ENCODE data around the gene ST6GALNAC5. TPM values are rescaled to one million over a fixed set of nuclear protein-coding genes. Genes with fewer than 3 reads are reported as not detected.

The ST6GALNAC5 gene
- total and polyA plus RNA-seq, 9 donors: 1.2 to 3.4 (median 2.3) TPM

DNA sequence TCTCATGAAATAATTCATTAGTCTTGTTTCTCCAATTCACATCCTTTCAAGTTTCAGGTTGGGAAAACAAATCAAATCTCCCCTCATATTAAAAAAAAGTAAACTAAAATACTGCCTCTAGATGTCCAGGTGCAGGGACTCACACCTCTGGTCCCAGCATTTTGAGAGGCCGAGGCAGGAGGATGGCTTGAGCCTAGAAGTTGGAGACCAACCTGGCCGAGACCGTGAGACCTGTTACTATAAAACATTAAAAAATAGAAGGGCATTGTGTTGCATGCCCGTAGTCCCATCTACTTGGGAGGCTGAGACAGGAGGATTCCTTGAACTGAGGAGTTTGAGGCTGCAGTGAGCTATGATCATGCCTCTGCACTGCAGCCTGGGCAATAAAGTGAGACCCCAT, 61.9 kb downstream of the ST6GALNAC5 start:
- Histone ChIP-seq H3K27me3 (ENCODE audit: control insufficient read depth, insufficient read depth, low read length) (no peaks in the 10 kb centered on the region), H3K4me1 (ENCODE audit: control insufficient read depth, insufficient read depth, low read length) (no peaks in the 10 kb centered on the region), H3K4me3 (ENCODE audit: low read length) (no peak overlapping the region), H3K36me3 (ENCODE audit: control insufficient read depth, insufficient read depth, low read length) (no peaks in the 10 kb centered on the region), H3K9me3 (replicated peaks; ENCODE audit: control insufficient read depth, low read depth, low read length) (peaks cover 2% of the 10 kb centered on the region), H3K27ac (ENCODE audit: low read length) (no peak overlapping the region)
- WGBS (ENCODE audit: insufficient coverage): 100% methylated on average over 1 of the region's 4 CpGs
- no peak for DNase-seq

DNA sequence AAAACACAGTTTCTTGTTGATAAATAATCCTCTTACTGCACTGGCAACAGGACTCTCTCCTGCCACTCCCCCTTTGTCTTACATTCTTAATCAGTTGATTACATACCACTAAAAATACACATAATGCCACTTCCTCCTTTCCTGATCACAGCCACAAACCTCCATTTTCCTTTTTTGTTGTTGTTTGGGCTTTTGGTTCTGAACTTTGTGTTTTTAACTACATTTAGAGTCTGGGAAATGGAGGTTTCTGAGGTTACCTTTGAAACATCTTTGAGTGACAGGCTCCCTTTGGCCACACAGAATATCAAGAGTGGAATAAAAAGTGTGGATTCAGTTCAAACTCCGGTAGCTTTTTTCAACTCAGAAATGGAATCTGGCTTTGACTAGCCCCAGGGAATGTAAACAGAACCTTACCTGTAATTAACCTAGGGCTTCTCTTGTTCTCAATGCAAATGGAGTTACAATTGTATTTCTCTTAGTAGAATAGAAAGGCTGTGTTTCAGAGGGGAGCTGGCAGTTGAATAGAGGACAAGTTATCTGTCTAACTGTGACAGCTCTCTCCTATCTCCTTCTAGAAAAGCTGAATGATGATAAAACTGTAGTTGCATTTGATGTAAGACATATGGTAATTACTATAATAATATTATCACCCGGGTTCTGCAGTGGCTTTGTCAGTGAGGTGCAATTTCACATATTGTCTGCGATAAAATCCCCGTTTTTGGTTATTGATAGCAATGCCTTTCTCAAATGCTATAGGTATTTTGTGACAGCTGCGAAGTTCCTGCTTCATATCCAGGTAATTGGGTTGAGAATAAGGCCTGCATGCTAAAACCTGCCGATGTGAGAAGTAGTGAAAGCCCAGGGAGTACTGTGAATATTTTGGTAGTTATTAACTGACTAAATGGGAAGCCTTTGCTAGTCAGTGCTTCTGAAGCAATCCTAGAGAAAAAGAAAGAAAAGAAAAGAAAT, 66.9 kb downstream of the ST6GALNAC5 start:
- no peaks in the 10 kb centered on the region for H3K27me3 ChIP-seq (ENCODE audit: control insufficient read depth, insufficient read depth, low read length)
- H3K4me1 ChIP-seq (ENCODE audit: control insufficient read depth, insufficient read depth, low read length): no peaks in the 10 kb centered on the region
- DNase-seq: no peak
- no peak overlapping the region for H3K27ac ChIP-seq (ENCODE audit: low read length)
- H3K9me3 ChIP-seq (replicated peaks; ENCODE audit: control insufficient read depth, low read depth, low read length): peaks cover 2% of the 10 kb centered on the region
- H3K36me3 ChIP-seq (ENCODE audit: control insufficient read depth, insufficient read depth, low read length): no peaks in the 10 kb centered on the region
- no peak overlapping the region for H3K4me3 ChIP-seq (ENCODE audit: low read length)
- 85% methylated on average over 5 of the region's 6 CpGs for WGBS (ENCODE audit: insufficient coverage)

DNA sequence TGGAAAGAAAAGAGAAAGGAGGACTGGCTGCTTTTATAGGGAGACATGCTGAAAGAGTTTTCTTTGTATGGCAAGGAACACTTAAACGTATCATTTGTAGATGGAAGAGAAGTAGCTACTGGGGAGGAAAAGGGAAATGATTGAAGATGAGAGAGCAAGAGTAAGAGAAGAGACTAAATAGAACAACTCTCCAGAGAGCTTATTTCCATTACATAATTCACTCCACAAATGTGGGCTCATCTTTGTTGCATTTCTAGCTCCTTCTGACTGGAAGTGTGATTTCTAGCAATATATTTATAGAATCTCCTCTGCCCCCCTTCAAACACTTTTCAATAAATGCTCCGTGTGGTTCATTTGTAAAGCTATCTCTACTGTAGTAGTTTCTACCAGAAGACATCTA, 71.0 kb downstream of the ST6GALNAC5 start:
- no peaks in the 10 kb centered on the region for H3K9me3 ChIP-seq (replicated peaks; ENCODE audit: control insufficient read depth, low read depth, low read length)
- no CpG with 5 or more reads among the region's 2 CpGs for WGBS (ENCODE audit: insufficient coverage)
- no peaks in the 10 kb centered on the region for H3K27me3 ChIP-seq (ENCODE audit: control insufficient read depth, insufficient read depth, low read length)
- H3K27ac ChIP-seq (ENCODE audit: low read length): no peak overlapping the region
- no peaks in the 10 kb centered on the region for H3K4me1 ChIP-seq (ENCODE audit: control insufficient read depth, insufficient read depth, low read length)
- H3K4me3 ChIP-seq (ENCODE audit: low read length): no peak overlapping the region
- DNase-seq: peak; percentile 30
- no peaks in the 10 kb centered on the region for H3K36me3 ChIP-seq (ENCODE audit: control insufficient read depth, insufficient read depth, low read length)

DNA sequence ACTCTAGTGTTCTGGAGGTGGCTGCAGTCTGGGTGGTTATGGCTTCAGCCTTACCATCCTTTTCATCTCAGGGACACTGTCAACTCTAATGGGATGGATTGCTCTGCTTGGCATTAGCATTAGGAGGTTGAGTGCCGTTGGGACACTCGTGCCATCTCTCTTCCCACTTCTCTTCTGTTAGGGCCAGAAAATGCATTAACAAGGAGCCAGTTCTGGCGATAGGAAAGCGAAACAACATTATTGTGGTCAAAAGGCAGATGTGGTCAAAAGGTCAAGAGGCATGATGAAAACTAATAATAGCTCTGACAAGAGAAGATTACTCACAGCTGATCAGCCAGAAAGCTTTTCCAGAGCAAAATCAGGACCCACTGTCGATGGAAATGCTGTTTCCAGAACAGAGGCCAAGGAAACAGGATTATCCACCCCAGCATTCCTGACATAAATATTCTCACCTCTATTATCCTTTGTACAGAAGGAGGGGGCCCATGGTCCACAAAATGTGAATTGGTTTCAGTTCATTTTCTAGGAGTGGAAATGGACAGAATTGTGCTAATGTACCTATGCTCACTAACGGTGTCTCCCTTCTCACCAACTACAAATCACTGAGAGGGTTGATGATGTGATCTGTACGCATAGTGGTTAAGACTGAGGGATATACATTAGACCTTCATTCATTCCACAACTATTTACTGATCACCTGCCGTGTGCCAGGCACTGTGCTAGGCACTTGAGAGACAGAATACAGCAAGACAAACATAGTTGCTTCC, 72.0 kb downstream of the ST6GALNAC5 start:
- DNase-seq: peak; percentile 14
- Histone ChIP-seq H3K4me3 (ENCODE audit: low read length) (no peak overlapping the region), H3K27me3 (ENCODE audit: control insufficient read depth, insufficient read depth, low read length) (no peaks in the 10 kb centered on the region), H3K4me1 (ENCODE audit: control insufficient read depth, insufficient read depth, low read length) (no peaks in the 10 kb centered on the region), H3K36me3 (ENCODE audit: control insufficient read depth, insufficient read depth, low read length) (no peaks in the 10 kb centered on the region), H3K27ac (ENCODE audit: low read length) (no peak overlapping the region), H3K9me3 (replicated peaks; ENCODE audit: control insufficient read depth, low read depth, low read length) (no peaks in the 10 kb centered on the region)
- 28% methylated on average over 5 of the region's 8 CpGs for WGBS (ENCODE audit: insufficient coverage)

DNA sequence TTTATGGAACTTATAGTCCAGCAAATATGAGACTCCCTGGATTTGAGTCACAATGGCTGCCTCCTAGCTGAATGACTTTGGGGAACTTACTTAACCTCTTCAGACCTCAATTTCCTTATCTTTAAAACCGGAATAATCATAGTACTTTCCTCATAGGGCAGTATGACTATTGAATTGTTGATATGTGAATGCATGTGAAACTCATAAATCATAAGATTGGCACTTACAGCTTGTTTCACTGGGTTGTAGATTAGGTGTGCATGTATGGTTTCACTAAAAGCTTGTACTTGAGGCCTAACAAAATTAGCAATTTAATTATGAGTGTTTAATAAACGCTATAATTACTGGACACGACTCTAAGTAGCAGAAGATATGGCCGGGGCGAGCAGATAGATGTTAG, 72.5 kb downstream of the ST6GALNAC5 start:
- Histone ChIP-seq H3K27me3 (ENCODE audit: control insufficient read depth, insufficient read depth, low read length) (no peaks in the 10 kb centered on the region), H3K4me1 (ENCODE audit: control insufficient read depth, insufficient read depth, low read length) (no peaks in the 10 kb centered on the region), H3K9me3 (replicated peaks; ENCODE audit: control insufficient read depth, low read depth, low read length) (no peaks in the 10 kb centered on the region), H3K36me3 (ENCODE audit: control insufficient read depth, insufficient read depth, low read length) (no peaks in the 10 kb centered on the region), H3K27ac (ENCODE audit: low read length) (no peak overlapping the region), H3K4me3 (ENCODE audit: low read length) (no peak overlapping the region)
- DNase-seq: no peak
- WGBS (ENCODE audit: insufficient coverage): 100% methylated on average over 2 of the region's 5 CpGs

DNA sequence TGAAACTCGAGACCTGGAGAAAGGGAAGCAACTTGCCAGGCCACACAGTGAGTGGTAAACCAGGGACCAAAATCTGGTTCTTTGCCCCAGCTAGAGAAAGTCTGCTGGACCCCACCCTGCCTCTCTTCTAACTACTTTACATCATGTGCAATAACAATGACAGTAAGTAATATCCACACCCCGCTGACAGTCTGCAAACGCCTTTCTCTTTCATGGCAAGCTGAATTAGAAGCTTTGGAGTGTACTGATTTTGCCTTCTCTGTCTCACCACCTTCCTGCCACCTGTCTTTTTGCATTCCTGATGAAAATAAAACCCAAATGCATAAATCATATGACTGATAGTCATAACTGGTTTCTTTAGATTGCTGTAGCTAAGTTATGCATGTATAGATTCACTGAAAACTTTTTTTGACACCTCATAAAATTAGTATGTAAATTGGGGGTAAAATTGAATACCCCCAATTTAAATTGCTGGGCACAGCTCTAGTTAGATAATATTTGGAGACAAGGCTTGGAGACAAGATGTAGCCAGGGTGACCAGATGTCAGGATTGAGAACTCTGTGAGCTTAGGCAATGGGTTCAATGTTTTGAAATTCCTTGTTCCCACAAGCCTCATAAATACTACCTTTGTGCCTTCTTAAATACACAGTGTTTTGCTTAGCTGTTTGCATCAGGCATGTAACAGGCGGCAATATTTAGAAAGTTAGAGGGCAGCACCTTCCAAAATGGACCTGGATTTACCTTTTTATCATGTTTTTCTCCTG, 73.5 kb downstream of the ST6GALNAC5 start:
- 64% methylated on average over 2 of the region's 4 CpGs for WGBS (ENCODE audit: insufficient coverage)
- no peaks in the 10 kb centered on the region for H3K9me3 ChIP-seq (replicated peaks; ENCODE audit: control insufficient read depth, low read depth, low read length)
- H3K27ac ChIP-seq (ENCODE audit: low read length): no peak overlapping the region
- peak; percentile 16 for DNase-seq
- no peaks in the 10 kb centered on the region for H3K36me3 ChIP-seq (ENCODE audit: control insufficient read depth, insufficient read depth, low read length)
- H3K4me1 ChIP-seq (ENCODE audit: control insufficient read depth, insufficient read depth, low read length): no peaks in the 10 kb centered on the region
- no peaks in the 10 kb centered on the region for H3K27me3 ChIP-seq (ENCODE audit: control insufficient read depth, insufficient read depth, low read length)
- no peak overlapping the region for H3K4me3 ChIP-seq (ENCODE audit: low read length)

DNA sequence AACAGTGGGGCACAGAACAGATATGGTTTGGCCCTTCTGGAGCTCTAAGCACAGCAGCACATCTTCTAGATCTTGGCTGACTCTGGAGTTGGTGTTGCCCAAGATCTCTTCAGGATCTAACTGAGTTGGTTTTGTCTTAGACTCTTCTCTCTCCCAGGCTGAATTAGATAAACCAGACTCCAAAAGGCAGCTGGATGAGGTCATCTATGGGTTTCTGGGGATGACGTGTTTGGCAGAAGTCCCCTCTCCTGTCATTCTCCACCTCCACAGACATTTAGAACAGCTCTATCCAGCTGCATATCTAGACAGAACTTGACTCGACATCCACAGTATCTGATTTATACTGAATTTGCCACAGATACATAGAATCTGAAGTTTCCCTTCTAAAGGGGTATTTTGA, 75.3 kb downstream of the ST6GALNAC5 start:
- Histone ChIP-seq H3K4me1 (ENCODE audit: control insufficient read depth, insufficient read depth, low read length) (no peaks in the 10 kb centered on the region), H3K27ac (ENCODE audit: low read length) (no peak overlapping the region), H3K4me3 (ENCODE audit: low read length) (no peak overlapping the region), H3K36me3 (ENCODE audit: control insufficient read depth, insufficient read depth, low read length) (no peaks in the 10 kb centered on the region), H3K27me3 (ENCODE audit: control insufficient read depth, insufficient read depth, low read length) (no peaks in the 10 kb centered on the region), H3K9me3 (replicated peaks; ENCODE audit: control insufficient read depth, low read depth, low read length) (no peaks in the 10 kb centered on the region)
- no CpG with 5 or more reads among the region's 2 CpGs for WGBS (ENCODE audit: insufficient coverage)
- no peak for DNase-seq

DNA sequence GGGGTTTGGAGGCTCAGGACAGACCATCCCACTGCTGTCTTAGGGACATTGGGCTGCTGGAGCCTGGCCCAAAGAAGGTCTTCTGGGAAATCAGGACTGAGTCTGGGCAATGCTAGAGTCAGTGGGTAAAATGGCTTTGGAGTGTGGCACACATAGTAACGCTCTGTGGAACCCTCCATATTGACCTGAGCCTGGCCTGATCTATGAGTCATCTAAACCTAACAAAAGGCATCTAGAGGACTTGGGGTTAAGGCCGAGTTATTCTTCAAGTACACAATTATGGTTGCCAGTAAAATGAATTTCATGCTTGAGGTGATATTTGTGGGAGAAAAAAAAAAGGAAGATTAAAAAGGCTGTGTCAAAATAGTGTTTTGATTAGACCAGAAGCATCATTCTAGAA, 77.7 kb downstream of the ST6GALNAC5 start:
- Histone ChIP-seq H3K4me3 (ENCODE audit: low read length) (no peak overlapping the region), H3K27ac (ENCODE audit: low read length) (no peak overlapping the region), H3K9me3 (replicated peaks; ENCODE audit: control insufficient read depth, low read depth, low read length) (no peaks in the 10 kb centered on the region), H3K36me3 (ENCODE audit: control insufficient read depth, insufficient read depth, low read length) (no peaks in the 10 kb centered on the region), H3K4me1 (ENCODE audit: control insufficient read depth, insufficient read depth, low read length) (no peaks in the 10 kb centered on the region), H3K27me3 (ENCODE audit: control insufficient read depth, insufficient read depth, low read length) (no peaks in the 10 kb centered on the region)
- WGBS (ENCODE audit: insufficient coverage): no CpG with 5 or more reads among the region's 2 CpGs
- DNase-seq: no peak

DNA sequence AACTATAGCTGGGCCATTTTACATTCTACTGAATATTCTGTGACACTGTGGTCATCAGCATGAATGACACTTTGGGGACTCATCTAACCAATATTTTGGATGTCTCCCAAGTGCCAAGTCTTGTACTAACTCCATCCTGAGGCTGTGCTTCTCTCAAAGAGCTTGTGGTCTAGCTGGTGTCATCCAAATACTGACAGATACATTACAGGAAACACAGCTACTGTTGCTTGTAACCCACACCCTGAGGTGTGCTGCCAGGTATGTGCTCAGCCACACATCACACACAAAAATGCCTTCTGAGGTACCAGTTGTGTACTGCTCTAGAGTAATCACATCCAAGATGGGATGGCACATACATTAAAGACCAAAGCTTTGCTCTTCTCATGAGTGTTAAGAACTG, 81.6 kb downstream of the ST6GALNAC5 start:
- H3K36me3 ChIP-seq (ENCODE audit: control insufficient read depth, insufficient read depth, low read length): no peaks in the 10 kb centered on the region
- no peaks in the 10 kb centered on the region for H3K9me3 ChIP-seq (replicated peaks; ENCODE audit: control insufficient read depth, low read depth, low read length)
- H3K4me1 ChIP-seq (ENCODE audit: control insufficient read depth, insufficient read depth, low read length): no peaks in the 10 kb centered on the region
- H3K27ac ChIP-seq (ENCODE audit: low read length): no peak overlapping the region
- no peak overlapping the region for H3K4me3 ChIP-seq (ENCODE audit: low read length)
- no peak for DNase-seq
- no peaks in the 10 kb centered on the region for H3K27me3 ChIP-seq (ENCODE audit: control insufficient read depth, insufficient read depth, low read length)

DNA sequence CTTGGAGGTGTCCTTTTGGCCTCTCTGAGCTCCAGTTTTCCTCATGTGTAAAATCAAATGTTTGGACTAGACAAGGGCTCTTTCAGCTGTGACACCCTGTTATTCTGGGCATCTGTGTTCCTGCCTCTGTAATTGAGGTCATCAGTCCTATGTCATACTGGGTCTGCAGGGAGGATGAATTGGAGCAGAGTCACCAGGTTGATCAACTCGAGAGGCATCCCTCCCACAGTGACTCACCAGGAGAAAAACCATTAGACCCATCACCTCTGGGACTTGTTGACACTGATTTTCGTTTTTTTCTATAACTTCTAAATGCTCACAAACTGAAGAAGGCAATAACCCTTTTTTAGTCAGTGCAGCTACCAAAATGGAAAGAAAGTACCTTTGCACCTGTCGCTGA, 82.2 kb downstream of the ST6GALNAC5 start:
- Histone ChIP-seq H3K4me1 (ENCODE audit: control insufficient read depth, insufficient read depth, low read length) (no peaks in the 10 kb centered on the region), H3K27ac (ENCODE audit: low read length) (no peak overlapping the region), H3K9me3 (replicated peaks; ENCODE audit: control insufficient read depth, low read depth, low read length) (no peaks in the 10 kb centered on the region), H3K4me3 (ENCODE audit: low read length) (no peak overlapping the region), H3K36me3 (ENCODE audit: control insufficient read depth, insufficient read depth, low read length) (no peaks in the 10 kb centered on the region), H3K27me3 (ENCODE audit: control insufficient read depth, insufficient read depth, low read length) (no peaks in the 10 kb centered on the region)
- no CpG with 5 or more reads among the region's 3 CpGs for WGBS (ENCODE audit: insufficient coverage)
- DNase-seq: no peak
